OCI-M2 (cell line): ENCODE results near the gene CYB5D1.

Experiments
- DNase-seq: peaks from one replicate; lab custom pipeline; 2025; ENCODE audit not compliant: unreplicated experiment; lab: John Stamatoyannopoulos, UW

The CYB5D1 gene

DNA sequence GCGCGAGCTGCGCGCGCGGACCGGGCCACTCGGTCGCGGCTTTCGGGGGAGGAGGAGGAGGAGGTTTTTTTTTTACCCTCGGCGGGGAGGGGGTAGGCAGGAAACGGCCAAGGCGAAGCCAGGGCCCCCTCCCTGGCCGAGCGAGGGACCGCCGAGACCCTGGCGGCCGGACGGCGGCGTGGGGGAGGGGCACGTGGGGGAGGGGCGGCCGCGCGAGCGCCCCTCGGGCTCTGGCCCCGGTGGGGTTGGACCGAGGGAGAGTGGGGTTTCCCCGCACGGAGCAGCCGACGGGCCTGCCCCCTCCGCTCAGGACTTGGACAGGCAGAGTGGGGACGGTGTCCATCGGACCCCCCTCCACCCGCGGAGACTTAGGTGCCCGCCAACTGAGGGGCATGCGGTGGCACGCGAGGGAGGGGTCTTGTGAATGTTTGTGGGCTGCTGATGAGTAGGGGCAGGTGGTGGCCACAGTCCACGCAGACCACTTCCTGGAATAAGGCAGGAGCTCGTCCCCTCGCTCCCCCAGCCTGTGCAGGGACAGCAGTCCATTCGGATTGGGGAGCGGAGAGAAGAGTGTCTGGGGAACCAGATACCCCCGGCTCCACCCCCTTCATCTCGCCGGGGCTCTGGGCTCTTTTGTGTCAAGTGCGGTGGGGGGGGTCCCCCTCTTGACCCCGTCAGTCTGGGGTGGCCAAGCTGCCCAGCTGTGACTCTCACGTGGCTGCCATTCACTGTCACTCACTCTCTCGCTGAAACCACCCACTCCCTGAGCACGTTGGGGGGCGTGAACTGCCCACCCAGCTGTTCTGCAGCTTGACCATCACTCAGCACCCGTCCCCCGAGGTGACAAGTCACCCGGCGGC lies 27.8 kb downstream of the CYB5D1 start:
- no peak for DNase-seq

DNA sequence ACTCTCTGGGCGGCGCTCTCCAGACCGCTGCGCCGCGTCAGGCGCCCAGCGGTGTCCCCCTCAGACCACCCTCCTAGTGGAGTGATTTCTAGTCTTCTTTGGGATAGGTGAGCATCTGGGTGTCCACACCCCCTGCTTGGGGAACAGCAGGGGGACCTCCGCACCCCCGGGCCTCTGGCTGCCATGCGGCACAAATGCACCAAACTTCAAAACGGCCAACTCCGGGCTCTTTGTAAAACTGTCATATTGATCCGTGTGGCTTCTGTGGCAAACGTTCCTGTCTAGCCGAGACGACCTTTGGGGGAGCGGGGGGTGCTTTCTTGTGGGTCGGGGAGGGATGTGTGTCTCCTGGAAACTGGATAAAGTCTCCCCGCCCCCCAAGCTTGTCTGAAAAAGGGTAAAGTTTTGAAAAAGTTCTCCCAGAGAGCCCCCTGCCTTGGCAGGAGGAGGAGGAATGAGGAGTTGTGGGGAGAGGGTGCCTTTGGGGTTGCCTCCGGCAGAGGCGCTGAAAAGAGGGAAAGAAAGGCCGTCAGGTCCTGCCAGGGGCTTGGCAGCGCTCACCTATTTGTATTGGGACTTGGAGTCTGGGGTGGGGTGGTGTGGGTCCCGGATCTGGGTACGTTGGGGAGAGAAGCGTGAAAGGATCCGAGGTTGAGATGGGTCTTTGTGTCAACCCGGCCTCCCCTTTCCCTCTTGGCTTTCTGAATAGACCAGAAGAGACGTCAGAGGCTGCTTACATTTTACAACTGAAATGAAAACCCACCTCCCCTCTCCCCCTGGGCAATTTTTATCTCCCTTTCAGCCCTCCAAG lies 28.6 kb downstream of the CYB5D1 start:
- DNase-seq, result no peak

DNA sequence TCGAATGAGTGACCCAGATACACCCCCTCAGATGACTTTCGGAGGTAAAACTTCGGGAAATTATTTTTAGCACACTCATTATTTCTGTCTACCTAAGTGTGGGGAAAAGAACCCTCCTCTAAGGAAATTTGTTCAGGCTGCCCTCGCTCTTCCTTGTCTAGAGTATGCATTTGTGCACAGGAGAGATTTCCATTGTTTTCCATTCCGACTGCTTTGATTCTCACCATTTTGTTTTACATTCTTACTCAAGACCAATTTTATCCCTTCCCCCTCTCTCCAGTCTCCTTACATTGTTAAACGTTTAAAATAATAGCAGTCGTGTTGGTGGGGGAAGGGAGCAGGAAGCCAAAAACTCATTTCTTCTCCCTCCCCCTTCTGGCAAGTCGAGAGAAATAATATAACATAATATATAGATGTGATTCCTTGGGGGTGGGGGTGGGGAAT lies 29.3 kb downstream of the CYB5D1 start:
- no peak for DNase-seq

- no peak for DNase-seq
Observed at GRCh38 chr17:7887482-7888183, 29.8 kb downstream of the CYB5D1 start.

DNA sequence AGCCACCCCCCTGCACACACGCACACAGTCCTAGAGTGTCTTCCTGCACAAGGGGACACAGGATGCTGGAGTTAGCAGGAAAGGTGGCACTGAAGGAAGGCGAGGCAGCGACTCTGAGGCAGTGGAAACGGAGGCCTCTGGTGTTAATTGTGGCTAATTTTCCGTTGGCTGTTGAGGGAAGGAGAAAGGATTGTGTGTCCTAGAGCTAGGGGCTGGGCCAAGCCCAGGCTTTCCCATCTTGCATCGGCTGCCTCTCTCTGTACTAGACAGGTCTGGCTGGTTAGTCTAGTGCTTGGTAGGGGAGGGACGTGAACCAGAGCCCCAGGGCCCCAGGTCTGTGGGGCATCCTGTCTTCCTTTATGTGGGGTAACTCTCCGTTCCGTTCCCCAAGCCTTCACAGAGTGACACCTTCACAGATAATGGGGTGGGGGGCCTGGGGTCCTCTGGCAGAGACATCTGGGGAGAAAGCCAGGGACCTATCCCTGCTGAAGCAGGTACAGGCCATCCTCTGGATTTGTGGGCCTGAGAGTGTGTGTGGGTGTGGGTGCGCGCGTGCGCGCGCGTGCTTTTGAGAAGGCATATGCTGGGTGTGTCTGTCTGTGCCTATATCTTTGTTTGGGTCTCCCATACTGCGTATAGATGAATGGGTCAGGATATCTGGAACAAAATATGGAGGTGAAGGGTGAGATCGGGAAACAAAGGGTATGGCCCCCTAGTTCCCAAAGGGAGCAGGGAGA lies 30.5 kb downstream of the CYB5D1 start, which contains the start of gene CHD3:
CHD3 (plus strand) TSS at position 606 of the 737 bp plus-strand sequence. CDS start 212 bp downstream, outside the sequence.
- no peak for DNase-seq

DNA sequence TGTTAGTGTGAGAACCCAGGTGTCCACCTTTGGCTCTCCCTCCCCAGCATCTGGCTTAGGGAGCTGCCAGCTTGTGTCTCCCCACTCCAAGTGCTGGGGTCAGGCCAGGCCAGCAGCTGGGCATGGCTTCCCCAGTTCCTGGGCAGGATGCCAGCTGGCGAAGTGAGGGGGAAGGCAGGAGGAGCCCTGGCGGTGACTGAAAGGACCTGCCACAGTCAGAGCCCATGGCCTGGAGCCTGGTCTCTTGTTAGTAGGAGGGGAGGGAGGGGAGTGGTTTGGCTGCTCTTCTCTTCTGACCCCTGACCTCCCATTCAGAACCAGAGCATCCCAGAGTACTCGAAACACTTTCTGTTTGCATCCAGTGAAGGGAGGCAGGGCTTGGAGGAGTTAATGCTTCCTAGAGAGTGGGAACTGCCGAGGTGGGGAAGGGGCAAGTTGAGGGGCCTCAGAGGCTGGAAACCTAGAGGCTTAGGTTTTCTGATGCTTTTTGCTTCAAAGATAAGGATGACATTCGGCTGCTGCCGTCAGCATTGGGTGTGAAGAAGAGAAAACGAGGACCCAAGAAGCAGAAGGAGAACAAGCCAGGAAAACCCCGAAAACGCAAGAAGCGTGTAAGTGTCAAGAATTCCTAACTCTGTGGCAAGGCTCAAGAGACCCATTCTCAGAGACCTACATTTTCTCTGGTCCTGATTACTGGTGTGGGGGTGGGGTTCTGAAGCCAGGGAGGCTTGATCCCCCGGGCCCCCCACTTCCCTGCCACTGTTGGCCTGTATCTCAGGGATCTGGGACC lies 31.6 kb downstream of the CYB5D1 start:
- DNase-seq, result no peak

DNA sequence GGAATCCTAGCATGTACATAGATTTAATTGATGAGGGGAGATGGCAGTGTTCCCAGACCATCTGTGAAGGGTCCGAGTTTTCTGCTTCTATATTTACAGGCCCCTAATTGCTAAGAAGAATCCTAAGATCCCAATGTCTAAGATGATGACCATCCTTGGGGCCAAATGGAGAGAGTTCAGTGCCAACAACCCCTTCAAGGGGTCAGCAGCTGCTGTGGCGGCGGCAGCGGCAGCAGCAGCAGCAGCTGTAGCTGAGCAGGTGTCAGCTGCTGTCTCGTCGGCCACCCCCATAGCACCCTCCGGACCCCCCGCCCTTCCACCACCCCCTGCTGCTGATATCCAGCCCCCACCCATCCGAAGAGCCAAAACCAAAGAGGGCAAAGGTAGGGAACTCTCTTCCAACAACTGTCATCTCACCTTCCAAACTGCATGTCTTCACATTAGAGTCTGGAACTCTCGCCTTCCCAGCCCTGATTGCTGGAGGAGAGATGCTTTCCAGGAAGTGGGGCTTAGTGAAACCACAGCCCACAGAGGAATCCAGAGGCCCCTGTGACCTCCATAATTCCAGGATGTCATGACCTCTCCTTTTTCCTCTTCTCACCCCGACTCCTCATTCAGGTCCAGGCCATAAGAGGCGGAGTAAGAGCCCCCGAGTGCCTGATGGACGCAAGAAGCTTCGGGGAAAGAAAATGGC lies 35.5 kb downstream of the CYB5D1 start:
- no peak for DNase-seq

GRCh38 chr17:7894226-7894625 lies 36.4 kb downstream of the CYB5D1 start:
- DNase-seq, result no peak

GRCh38 chr17:7894866-7895265 lies 37.1 kb downstream of the CYB5D1 start:
- no peak for DNase-seq

DNA sequence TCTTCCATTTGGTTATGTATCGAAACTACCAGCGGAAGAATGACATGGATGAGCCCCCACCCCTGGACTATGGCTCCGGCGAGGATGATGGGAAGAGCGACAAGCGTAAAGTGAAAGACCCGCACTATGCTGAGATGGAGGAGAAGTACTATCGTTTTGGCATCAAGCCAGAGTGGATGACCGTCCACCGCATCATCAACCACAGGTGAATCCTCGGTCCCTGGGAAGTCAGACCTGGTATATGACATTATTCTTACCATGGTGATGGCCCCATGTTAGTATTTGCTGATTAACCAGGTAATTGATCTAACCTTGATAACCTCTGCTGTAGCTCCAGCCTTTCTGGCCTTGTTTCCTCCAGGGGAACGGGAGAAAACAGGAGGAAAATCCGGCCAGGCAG lies 39.3 kb downstream of the CYB5D1 start:
- no peak for DNase-seq

- no peak for DNase-seq
Observed at GRCh38 chr17:7897773-7898172, 40.0 kb downstream of the CYB5D1 start.

GRCh38 chr17:7903154-7904103 lies 45.6 kb downstream of the CYB5D1 start:
- DNase-seq, result no peak

DNA sequence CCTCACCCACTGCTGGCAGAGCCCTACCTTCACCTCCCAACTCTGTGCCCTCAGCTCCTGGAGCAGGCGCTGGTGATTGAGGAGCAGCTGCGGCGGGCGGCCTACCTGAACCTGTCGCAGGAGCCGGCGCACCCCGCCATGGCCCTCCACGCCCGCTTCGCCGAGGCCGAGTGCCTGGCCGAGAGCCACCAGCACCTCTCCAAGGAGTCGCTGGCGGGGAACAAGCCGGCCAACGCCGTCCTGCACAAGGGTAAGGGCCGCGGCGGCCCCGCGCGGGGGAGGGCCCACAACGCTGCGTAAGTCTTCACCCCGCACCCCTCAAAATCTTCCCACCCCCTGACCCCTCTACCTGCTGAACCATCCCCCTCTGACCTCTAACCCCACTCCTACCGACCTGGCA lies 51.3 kb downstream of the CYB5D1 start:
- DNase-seq, result no peak

DNA sequence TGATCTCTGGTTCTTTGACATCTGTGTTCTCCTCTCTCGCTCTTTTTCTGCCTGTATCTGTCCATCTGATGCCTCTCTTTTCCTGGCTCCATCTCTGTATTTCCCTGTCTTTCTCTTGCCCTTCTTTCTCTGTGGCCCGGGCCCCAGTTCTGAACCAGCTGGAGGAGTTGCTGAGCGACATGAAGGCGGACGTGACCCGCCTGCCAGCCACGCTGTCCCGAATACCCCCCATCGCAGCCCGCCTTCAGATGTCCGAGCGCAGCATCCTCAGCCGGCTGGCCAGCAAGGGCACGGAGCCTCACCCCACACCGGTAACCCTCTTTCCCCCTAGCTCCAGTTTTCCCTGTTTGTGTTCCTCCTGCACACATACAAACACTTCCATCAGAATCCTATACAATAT lies 52.5 kb downstream of the CYB5D1 start:
- DNase-seq, result no peak

- no peak for DNase-seq
Observed at GRCh38 chr17:7910711-7911110, 52.9 kb downstream of the CYB5D1 start.

- no peak for DNase-seq
Observed at GRCh38 chr17:7911116-7911515, 53.3 kb downstream of the CYB5D1 start.
